ENCODE data around the gene CPAMD8. TPM values are rescaled to one million over a fixed set of nuclear protein-coding genes. Genes with fewer than 3 reads are reported as not detected.
"Not testable (repeated sequence)": the region's sequence is repeated elsewhere in the genome, so short reads cannot be mapped to it uniquely, and the experiment has no call there.

Gene CPAMD8
- polyA plus RNA-seq, 1 experiment, result 0.38 TPM

- no peak overlapping the region for H3K4me3 ChIP-seq (ENCODE audit: low read depth, low read length)
- TF ChIP-seq, protein P1, sequence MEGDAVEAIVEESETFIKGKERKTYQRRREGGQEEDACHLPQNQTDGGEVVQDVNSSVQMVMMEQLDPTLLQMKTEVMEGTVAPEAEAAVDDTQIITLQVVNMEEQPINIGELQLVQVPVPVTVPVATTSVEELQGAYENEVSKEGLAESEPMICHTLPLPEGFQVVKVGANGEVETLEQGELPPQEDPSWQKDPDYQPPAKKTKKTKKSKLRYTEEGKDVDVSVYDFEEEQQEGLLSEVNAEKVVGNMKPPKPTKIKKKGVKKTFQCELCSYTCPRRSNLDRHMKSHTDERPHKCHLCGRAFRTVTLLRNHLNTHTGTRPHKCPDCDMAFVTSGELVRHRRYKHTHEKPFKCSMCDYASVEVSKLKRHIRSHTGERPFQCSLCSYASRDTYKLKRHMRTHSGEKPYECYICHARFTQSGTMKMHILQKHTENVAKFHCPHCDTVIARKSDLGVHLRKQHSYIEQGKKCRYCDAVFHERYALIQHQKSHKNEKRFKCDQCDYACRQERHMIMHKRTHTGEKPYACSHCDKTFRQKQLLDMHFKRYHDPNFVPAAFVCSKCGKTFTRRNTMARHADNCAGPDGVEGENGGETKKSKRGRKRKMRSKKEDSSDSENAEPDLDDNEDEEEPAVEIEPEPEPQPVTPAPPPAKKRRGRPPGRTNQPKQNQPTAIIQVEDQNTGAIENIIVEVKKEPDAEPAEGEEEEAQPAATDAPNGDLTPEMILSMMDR (IDR thresholded peaks at IDR 0.05; ENCODE audit: low read depth, low read length), result no peak
- no peaks in the 10 kb centered on the region for H3K27me3 ChIP-seq (ENCODE audit: control insufficient read depth, insufficient read depth, low read length)
- DNase-seq (ENCODE audit: low read depth, low spot score), result no peak
- no peak overlapping the region for H3K27ac ChIP-seq (ENCODE audit: low read depth, low read length)
- no peaks in the 10 kb centered on the region; the same call in 1 of the 2 replicates for H3K9me3 ChIP-seq (ENCODE audit: control insufficient read depth, insufficient read depth, low read length)
- POLR2A ChIA-PET, result no interaction called here
- CTCF ChIA-PET, result no interaction called here
These were observed 49.3 kb downstream of the CPAMD8 start for GRCh38 chr19:16977306-16977705.

DNA sequence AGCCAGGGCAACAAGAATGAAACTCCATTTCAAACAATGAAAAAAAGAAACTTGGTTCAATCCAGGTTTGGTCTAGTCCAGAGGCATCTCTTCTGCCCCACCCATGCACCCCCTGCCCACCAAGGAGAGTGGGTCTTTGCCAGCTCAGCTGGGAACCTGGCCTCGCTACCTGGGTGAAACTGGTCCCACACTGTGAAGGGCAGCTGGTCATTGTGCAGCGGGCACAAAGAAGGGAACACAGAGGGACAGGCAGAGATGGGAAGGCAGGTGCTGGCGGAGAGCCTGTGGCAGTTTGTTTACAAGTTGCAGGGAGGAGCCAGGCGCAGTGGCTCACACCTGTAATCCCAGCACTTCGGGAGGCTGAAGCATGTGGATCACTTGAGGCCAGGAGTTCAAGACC, 50.2 kb downstream of the CPAMD8 start:
- Histone ChIP-seq H3K27me3 (ENCODE audit: control insufficient read depth, insufficient read depth, low read length) (no peaks in the 10 kb centered on the region), H3K4me3 (ENCODE audit: low read depth, low read length) (no peak overlapping the region), H3K9me3 (ENCODE audit: control insufficient read depth, insufficient read depth, low read length) (no peaks in the 10 kb centered on the region; the same call in 1 of the 2 replicates), H3K27ac (ENCODE audit: low read depth, low read length) (no peak overlapping the region)
- CTCF ChIA-PET, result no interaction called here
- TF ChIP-seq, protein P1 (IDR thresholded peaks at IDR 0.05; ENCODE audit: low read depth, low read length), result no peak
- POLR2A ChIA-PET, result no interaction called here
- no peak for DNase-seq (ENCODE audit: low read depth, low spot score)

- H3K27ac ChIP-seq (ENCODE audit: low read depth, low read length), result no peak overlapping the region
- no peak for DNase-seq (ENCODE audit: low read depth, low spot score)
- ChIA-PET CTCF (no interaction called here), POLR2A (no interaction called here)
- TF ChIP-seq, protein P1 (IDR thresholded peaks at IDR 0.05; ENCODE audit: low read depth, low read length), result no peak
- no peak overlapping the region for H3K4me3 ChIP-seq (ENCODE audit: low read depth, low read length)
- no peaks in the 10 kb centered on the region for H3K27me3 ChIP-seq (ENCODE audit: control insufficient read depth, insufficient read depth, low read length)
- H3K9me3 ChIP-seq (ENCODE audit: control insufficient read depth, insufficient read depth, low read length), result peaks cover 15% of the 10 kb centered on the region
These were observed 55.8 kb downstream of the CPAMD8 start for GRCh38 chr19:16970821-16971220.

GRCh38 chr19:16969135-16969534, 57.5 kb downstream of the CPAMD8 start:
- CTCF ChIA-PET, result interaction anchor here (0.7 kb wide), 1 partner anchor 205 kb away, joined by 5 read pairs; no protein-coding TSS in a partner anchor

DNA sequence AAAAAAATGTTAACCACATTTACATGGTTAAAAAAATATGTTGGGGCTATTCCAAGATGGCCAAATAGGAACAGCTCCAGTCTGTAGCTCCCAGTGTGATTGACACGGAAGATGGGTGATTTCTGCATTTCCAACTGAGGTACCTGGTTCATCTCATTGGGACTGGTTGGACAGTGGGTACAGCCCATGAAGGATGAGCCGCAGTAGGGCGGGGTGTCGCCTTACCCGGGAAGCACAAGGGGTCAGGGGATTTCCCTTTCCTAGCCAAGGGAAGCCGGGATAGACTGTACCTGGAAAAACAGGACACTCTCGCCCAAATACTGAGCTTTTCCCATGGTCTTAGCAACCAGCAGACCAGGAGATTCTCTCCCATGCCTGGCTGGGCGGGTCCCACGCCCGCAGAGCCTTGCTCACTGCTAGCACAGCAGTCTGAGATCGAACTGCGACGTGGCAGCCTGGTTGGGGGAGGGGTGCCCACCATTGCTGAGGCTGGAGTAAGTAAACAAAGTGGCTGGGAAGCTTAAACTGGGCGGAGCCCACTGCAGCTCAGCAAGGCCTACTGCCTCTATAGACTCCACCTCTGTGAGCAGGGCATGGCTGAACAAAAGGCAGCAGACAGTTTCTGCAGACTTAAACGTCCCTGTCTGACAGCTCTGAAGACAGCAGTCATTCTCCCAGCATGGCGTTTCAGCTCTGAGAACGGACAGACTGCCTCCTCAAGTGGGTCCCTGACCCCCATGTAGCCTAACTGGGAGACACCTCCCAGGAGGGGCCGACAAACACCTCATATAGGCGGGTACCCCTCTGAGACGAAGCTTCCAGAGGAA, 65.4 kb downstream of the CPAMD8 start:
- H3K9me3 ChIP-seq (ENCODE audit: control insufficient read depth, insufficient read depth, low read length); POLR2A ChIA-PET; DNase-seq (ENCODE audit: low read depth, low spot score); H3K4me3 ChIP-seq (ENCODE audit: low read depth, low read length); CTCF ChIA-PET; H3K27ac ChIP-seq (ENCODE audit: low read depth, low read length); H3K27me3 ChIP-seq (ENCODE audit: control insufficient read depth, insufficient read depth, low read length): not testable (repeated sequence)

More at GRCh38 chr19:16969135-16969534, 57.5 kb downstream of the CPAMD8 start:
- H3K4me3 ChIP-seq (ENCODE audit: low read depth, low read length), result no peak overlapping the region
- DNase-seq (ENCODE audit: low read depth, low spot score), result no peak
- TF ChIP-seq, protein P1 (IDR thresholded peaks at IDR 0.05; ENCODE audit: low read depth, low read length), result no peak
- peaks cover 15% of the 10 kb centered on the region for H3K9me3 ChIP-seq (ENCODE audit: control insufficient read depth, insufficient read depth, low read length)
- H3K27me3 ChIP-seq (ENCODE audit: control insufficient read depth, insufficient read depth, low read length), result no peaks in the 10 kb centered on the region
- POLR2A ChIA-PET, result no interaction called here
- H3K27ac ChIP-seq (ENCODE audit: low read depth, low read length), result no peak overlapping the region

GRCh38 chr19:16958277-16958676, 68.3 kb downstream of the CPAMD8 start:
- CTCF ChIA-PET; H3K9me3 ChIP-seq (ENCODE audit: control insufficient read depth, insufficient read depth, low read length); H3K27me3 ChIP-seq (ENCODE audit: control insufficient read depth, insufficient read depth, low read length); H3K27ac ChIP-seq (ENCODE audit: low read depth, low read length); POLR2A ChIA-PET; H3K4me3 ChIP-seq (ENCODE audit: low read depth, low read length); DNase-seq (ENCODE audit: low read depth, low spot score): not testable (repeated sequence)

All from AG04450 (cell line).